GM20431 (cell line): ENCODE data around the gene TRIM8.
"Not testable (repeated sequence)": the region's sequence is repeated elsewhere in the genome, so short reads cannot be mapped to it uniquely, and the experiment has no call there.

ENCODE experiments used
- in situ Hi-C: fragments of 300-500 bp; cut with MseI, MboI; formaldehyde crosslinking; loops from one replicate; pipeline ENCODE4 v1.15.0; 2020; ENCODE audit warnings: low sequenced_read_pairs; ENCODE audit not compliant: unreplicated experiment

The TRIM8 gene

GRCh38 chr10:102681696-102682095 is 37.4 kb downstream of the TRIM8 start:
- in situ Hi-C loops, result no loop called here

- in situ Hi-C loops, result no loop called here
Measured at GRCh38 chr10:102682416-102682815, 38.1 kb downstream of the TRIM8 start.

- in situ Hi-C loops, result no loop called here
Measured at GRCh38 chr10:102682981-102683380, 38.7 kb downstream of the TRIM8 start.

- in situ Hi-C loops, result no loop called here
Measured at GRCh38 chr10:102683736-102684135, 39.5 kb downstream of the TRIM8 start.

- in situ Hi-C loops, result no loop called here
Measured at GRCh38 chr10:102691285-102692066, 47.2 kb downstream of the TRIM8 start.

GRCh38 chr10:102695401-102695800 is 51.1 kb downstream of the TRIM8 start:
- in situ Hi-C loops, result not testable (repeated sequence)

- in situ Hi-C loops, result no loop called here
Measured at GRCh38 chr10:102696736-102697135, 52.5 kb downstream of the TRIM8 start.

- in situ Hi-C loops, result no loop called here
Measured at GRCh38 chr10:102698894-102699293, 54.6 kb downstream of the TRIM8 start.

- in situ Hi-C loops, result no loop called here
Measured at GRCh38 chr10:102701272-102701671, 57.0 kb downstream of the TRIM8 start.

- in situ Hi-C loops, result no loop called here
Measured at GRCh38 chr10:102701796-102702195, 57.5 kb downstream of the TRIM8 start.

- in situ Hi-C loops, result no loop called here
Measured at GRCh38 chr10:102702742-102703141, 58.5 kb downstream of the TRIM8 start.

- in situ Hi-C loops, result no loop called here
Measured at GRCh38 chr10:102704915-102705314, 60.6 kb downstream of the TRIM8 start.

- in situ Hi-C loops, result no loop called here
Measured at GRCh38 chr10:102705531-102705930, 61.3 kb downstream of the TRIM8 start.
